ENCODE measurements around the gene CLOCK. TPM values are rescaled to one million over a fixed set of nuclear protein-coding genes. Genes with fewer than 3 reads are reported as not detected.

The CLOCK gene
- total RNA-seq, 1 donor from 2014 or later, result 35.9 TPM

DNA sequence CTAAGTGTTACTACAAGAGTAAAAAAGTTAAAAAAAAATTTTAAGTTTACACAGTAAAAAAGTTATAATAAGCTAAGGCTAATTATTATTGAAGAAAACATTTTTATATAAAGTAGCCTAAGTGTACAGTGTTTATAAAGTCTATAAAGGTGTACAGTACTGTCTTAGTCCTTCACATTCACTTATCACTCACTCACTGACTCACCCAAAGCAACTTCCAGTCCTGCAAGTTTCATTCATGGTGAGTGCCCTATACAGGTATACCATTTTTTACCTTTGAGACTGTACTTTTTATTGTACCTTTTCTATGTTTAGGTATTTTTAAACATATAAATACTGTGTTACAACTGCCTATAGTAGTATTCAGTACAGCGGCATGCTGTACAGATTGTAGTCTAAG lies 76.7 kb downstream of the CLOCK start:
- DNase-seq (ENCODE audit: low spot score), result no peak
- Mint-ChIP-seq H3K36me3 (peaks cover 22% of the 10 kb centered on the region), H3K27ac (no peak overlapping the region), H3K4me1 (no peaks in the 10 kb centered on the region), H3K9me3 (peaks cover 10% of the 10 kb centered on the region), H3K27me3 (ENCODE audit: insufficient read depth, low read depth) (no peaks in the 10 kb centered on the region), H3K4me3 (no peak overlapping the region)
- no peak overlapping the region for H3K4me2 ChIP-seq
- H2AFZ ChIP-seq (replicated peaks), result no peak overlapping the region
- no peak for TF ChIP-seq EZH2 (IDR thresholded peaks at IDR 0.05)
- TF ChIP-seq, protein P1, sequence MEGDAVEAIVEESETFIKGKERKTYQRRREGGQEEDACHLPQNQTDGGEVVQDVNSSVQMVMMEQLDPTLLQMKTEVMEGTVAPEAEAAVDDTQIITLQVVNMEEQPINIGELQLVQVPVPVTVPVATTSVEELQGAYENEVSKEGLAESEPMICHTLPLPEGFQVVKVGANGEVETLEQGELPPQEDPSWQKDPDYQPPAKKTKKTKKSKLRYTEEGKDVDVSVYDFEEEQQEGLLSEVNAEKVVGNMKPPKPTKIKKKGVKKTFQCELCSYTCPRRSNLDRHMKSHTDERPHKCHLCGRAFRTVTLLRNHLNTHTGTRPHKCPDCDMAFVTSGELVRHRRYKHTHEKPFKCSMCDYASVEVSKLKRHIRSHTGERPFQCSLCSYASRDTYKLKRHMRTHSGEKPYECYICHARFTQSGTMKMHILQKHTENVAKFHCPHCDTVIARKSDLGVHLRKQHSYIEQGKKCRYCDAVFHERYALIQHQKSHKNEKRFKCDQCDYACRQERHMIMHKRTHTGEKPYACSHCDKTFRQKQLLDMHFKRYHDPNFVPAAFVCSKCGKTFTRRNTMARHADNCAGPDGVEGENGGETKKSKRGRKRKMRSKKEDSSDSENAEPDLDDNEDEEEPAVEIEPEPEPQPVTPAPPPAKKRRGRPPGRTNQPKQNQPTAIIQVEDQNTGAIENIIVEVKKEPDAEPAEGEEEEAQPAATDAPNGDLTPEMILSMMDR (IDR thresholded peaks at IDR 0.05), result no peak
- H3K36me3 ChIP-seq, result peaks cover 31% of the 10 kb centered on the region
- no peaks in the 10 kb centered on the region for H3K9me3 ChIP-seq (ENCODE audit: low read depth)
- H3F3A ChIP-seq (ENCODE audit: low read depth), result no peaks in the 10 kb centered on the region
- H3K79me2 ChIP-seq (ENCODE audit: low read depth), result no peaks in the 10 kb centered on the region
- H3K4me1 ChIP-seq, result no peaks in the 10 kb centered on the region
- no peaks in the 10 kb centered on the region for H4K20me1 ChIP-seq (ENCODE audit: low read depth)
- H3K9ac ChIP-seq, result no peak overlapping the region
- no peak overlapping the region for H3K4me3 ChIP-seq
- H3K27me3 ChIP-seq, result no peaks in the 10 kb centered on the region
- H3K27ac ChIP-seq, result no peak overlapping the region

DNA sequence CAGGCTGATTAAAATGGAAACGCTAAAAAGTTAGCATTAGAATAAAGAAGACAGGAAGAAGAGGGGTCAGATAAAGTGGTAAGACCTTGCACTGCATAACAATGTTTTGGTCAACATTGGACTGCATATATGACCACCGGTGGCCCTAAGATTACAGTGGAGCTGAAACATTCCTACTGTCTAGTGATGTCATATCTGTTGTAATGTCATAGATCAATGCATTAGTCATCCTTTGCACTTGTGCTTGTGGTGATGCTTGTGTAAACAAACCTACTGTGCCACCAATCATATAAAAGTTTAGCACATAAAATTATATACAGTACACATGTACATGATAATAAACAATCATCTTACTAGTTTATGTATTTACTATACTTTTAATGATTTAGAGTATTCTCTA lies 78.0 kb downstream of the CLOCK start:
- Histone ChIP-seq H4K20me1 (ENCODE audit: low read depth) (no peaks in the 10 kb centered on the region), H3K36me3 (peaks cover 24% of the 10 kb centered on the region), H3K4me3 (no peak overlapping the region), H3F3A (ENCODE audit: low read depth) (no peaks in the 10 kb centered on the region), H3K9ac (no peak overlapping the region), H3K4me2 (no peak overlapping the region), H2AFZ (replicated peaks) (no peak overlapping the region), H3K9me3 (ENCODE audit: low read depth) (no peaks in the 10 kb centered on the region), H3K27ac (no peak overlapping the region), H3K4me1 (no peaks in the 10 kb centered on the region), H3K79me2 (ENCODE audit: low read depth) (no peaks in the 10 kb centered on the region), H3K27me3 (no peaks in the 10 kb centered on the region)
- Mint-ChIP-seq H3K4me1 (no peaks in the 10 kb centered on the region), H3K9me3 (peaks cover under 1% of the 10 kb centered on the region), H3K4me3 (no peak overlapping the region), H3K27me3 (ENCODE audit: insufficient read depth, low read depth) (no peaks in the 10 kb centered on the region), H3K36me3 (peaks cover 11% of the 10 kb centered on the region), H3K27ac (no peak overlapping the region)
- TF ChIP-seq, protein P1 (IDR thresholded peaks at IDR 0.05), result no peak
- TF ChIP-seq EZH2phosphoT487 (IDR thresholded peaks at IDR 0.05) (no peak), EZH2 (IDR thresholded peaks at IDR 0.05) (no peak)
- DNase-seq (ENCODE audit: low spot score), result no peak

DNA sequence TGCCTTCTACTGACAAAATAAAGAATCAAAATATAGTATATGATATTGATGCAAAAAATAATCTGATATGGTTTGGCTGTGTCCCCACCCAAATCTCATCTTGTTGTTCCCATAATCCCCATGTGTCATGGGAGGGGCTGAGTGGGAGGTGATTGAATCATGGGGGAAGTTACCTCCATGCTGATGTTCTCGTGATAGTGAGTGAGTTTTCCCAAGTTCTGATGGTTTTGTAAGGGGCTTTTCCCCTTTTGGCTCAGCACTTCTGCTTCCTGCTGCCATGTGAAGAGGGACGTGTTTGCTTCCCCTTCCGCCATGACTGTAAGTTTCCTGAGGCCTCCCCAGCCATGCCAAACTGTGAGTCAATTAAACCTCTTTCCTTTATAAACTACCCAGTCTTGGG lies 80.7 kb downstream of the CLOCK start:
- Histone ChIP-seq H3K4me2 (no peak overlapping the region), H3K9me3 (ENCODE audit: low read depth) (no peaks in the 10 kb centered on the region), H2AFZ (replicated peaks) (no peak overlapping the region), H4K20me1 (ENCODE audit: low read depth) (no peaks in the 10 kb centered on the region), H3K36me3 (peaks cover 30% of the 10 kb centered on the region), H3K4me3 (no peak overlapping the region), H3K4me1 (no peaks in the 10 kb centered on the region), H3K27me3 (no peaks in the 10 kb centered on the region), H3F3A (ENCODE audit: low read depth) (no peaks in the 10 kb centered on the region), H3K9ac (no peak overlapping the region), H3K79me2 (ENCODE audit: low read depth) (no peaks in the 10 kb centered on the region), H3K27ac (no peak overlapping the region)
- H3K4me1 Mint-ChIP-seq, result no peaks in the 10 kb centered on the region
- no peak for DNase-seq (ENCODE audit: low spot score)
- no peaks in the 10 kb centered on the region for H3K27me3 Mint-ChIP-seq (ENCODE audit: insufficient read depth, low read depth)
- TF ChIP-seq EZH2 (IDR thresholded peaks at IDR 0.05) (no peak), EZH2phosphoT487 (IDR thresholded peaks at IDR 0.05) (no peak)
- TF ChIP-seq, protein P1 (IDR thresholded peaks at IDR 0.05), result no peak
- peaks cover 13% of the 10 kb centered on the region for H3K36me3 Mint-ChIP-seq
- H3K4me3 Mint-ChIP-seq, result no peak overlapping the region
- H3K9me3 Mint-ChIP-seq, result no peaks in the 10 kb centered on the region
- no peak overlapping the region for H3K27ac Mint-ChIP-seq

Measured in neural progenitor cell (in vitro differentiated cells).